CD4-positive, alpha-beta memory T cell (primary cell): ENCODE data around the gene SAMSN1. TPM values are rescaled to one million over a fixed set of nuclear protein-coding genes. Genes with fewer than 3 reads are reported as not detected.

ENCODE experiments used
- CTCF ChIA-PET: fragments of 350-600 bp; sonication (Branson Sonifier 250); formaldehyde crosslinking; loops from one replicate; lab custom pipeline; 2021; ENCODE audit warnings: inconsistent platforms; ENCODE audit not compliant: partially characterized antibody; lab: Charles Lee
- POLR2A ChIA-PET: fragments of 350-600 bp; sonication (Branson Sonifier 250); formaldehyde crosslinking; loops from one replicate; lab custom pipeline; 2021; ENCODE audit not compliant: partially characterized antibody; lab: Charles Lee
- DNase-seq, 5 donors: peaks; one replicate each; pipeline versions ENCODE4 v3.0.0 to v3.0.0-alpha.2; 2020 to 2022; ENCODE audit warnings: mixed read lengths in 1 of 5
- H3K27ac ChIP-seq: one replicate; pipeline ENCODE4 v1.7.0; 2013; ENCODE audit warnings: low read depth, low read length
- H3K27me3 ChIP-seq: 2 replicates; pipeline ENCODE4 v1.7.0; 2013; ENCODE audit warnings: mild to moderate bottlenecking, low read length, moderate library complexity; ENCODE audit not compliant: insufficient read depth
- H3K36me3 ChIP-seq: 2 replicates; pipeline ENCODE4 v1.7.0; 2013; ENCODE audit warnings: mild to moderate bottlenecking, low read length, moderate library complexity; ENCODE audit not compliant: insufficient read depth
- H3K4me1 ChIP-seq: 2 replicates; pipeline ENCODE4 v1.7.0; 2013; ENCODE audit warnings: mild to moderate bottlenecking, low read length, moderate library complexity; ENCODE audit not compliant: insufficient read depth
- H3K4me3 ChIP-seq, 2 donors: one replicate each; pipeline ENCODE4 v1.7.0; 2013; ENCODE audit warnings: low read length in 2 of 2, mild to moderate bottlenecking in 1 of 2
- H3K9me3 ChIP-seq, 2 donors: one replicate each; pipeline ENCODE4 v1.7.0; 2013; ENCODE audit warnings: low read length in 2 of 2, control low read depth in 1 of 2; ENCODE audit not compliant: control insufficient read depth in 1 of 2
- H3K27ac Mint-ChIP-seq, 7 donors: one replicate each; pipeline ENCODE4 v1.8.0; 2020 to 2021; ENCODE audit warnings: mixed read lengths in 7 of 7, mild to moderate bottlenecking in 6 of 7, inconsistent platforms in 3 of 7, moderate library complexity in 3 of 7
- H3K27me3 Mint-ChIP-seq, 2 donors: one replicate each; pipeline ENCODE4 v1.8.0; 2020 to 2021; ENCODE audit warnings: mixed read lengths in 2 of 2
- H3K36me3 Mint-ChIP-seq, 2 donors: one replicate each; pipeline ENCODE4 v1.8.0; 2020 to 2021; ENCODE audit warnings: mixed read lengths in 2 of 2, inconsistent platforms in 1 of 2, mild to moderate bottlenecking in 1 of 2
- H3K4me1 Mint-ChIP-seq, 4 donors: one replicate each; pipeline ENCODE4 v1.8.0; 2020 to 2021; ENCODE audit warnings: mixed read lengths in 4 of 4, mild to moderate bottlenecking in 1 of 4
- H3K4me3 Mint-ChIP-seq, 8 donors: one replicate each; pipeline ENCODE4 v1.8.0; 2020 to 2021; ENCODE audit warnings: mixed read lengths in 8 of 8, mild to moderate bottlenecking in 7 of 8, moderate library complexity in 6 of 8, inconsistent platforms in 3 of 8
- H3K9me3 Mint-ChIP-seq, 8 donors: one replicate each; pipeline ENCODE4 v1.8.0; 2020 to 2021; ENCODE audit warnings: mixed read lengths in 8 of 8, mild to moderate bottlenecking in 5 of 8, inconsistent platforms in 3 of 8, moderate library complexity in 1 of 8
- intact Hi-C: fragments of 100-400 bp; cut with micrococcal nuclease; formaldehyde crosslinking; loops from one replicate; pipeline ENCODE4 v1.15.1; 2023
- polyA plus RNA-seq, 2 donors: library from polyadenylated mRNA; unstranded; fragments of 300-500 nt; fragmentation: Illumina TruSeq; gene quantifications; one replicate each; pipeline ENCODE4 v1.2.3, GENCODE V29; 2021
- total RNA-seq, 2 experiments: library from RNA; stranded (reverse); gene quantifications; one replicate each; pipeline ENCODE4 v1.2.3, GENCODE V29; 2021

Gene SAMSN1
- total and polyA plus RNA-seq, 4 experiments from 2014 or later = 50.8 to 59.5 (median 57.1) TPM

DNA sequence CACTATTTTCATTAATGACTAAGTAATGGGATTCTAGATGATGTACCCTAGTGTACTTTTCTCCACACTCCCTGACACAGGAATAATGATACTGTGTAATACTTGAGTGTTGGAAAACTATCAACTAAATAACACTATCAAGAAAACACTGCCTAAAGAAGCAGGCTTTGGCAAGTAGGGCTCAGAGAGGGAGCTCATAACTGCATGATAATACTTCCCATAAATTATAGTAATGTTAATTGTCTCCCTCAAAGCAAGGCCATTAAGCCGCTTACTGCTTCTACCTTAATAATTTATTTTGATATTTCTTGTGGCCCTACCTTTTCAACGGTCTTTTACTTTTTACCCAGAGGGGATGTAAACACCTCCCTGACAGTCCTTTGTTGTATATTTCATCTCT lies 69.0 kb downstream of the SAMSN1 start:
- no peaks in the 10 kb centered on the region for H3K36me3 ChIP-seq
- no peak for DNase-seq
- intact Hi-C loops = no loop called here
- H3K4me3 ChIP-seq = no peak overlapping the region
- Mint-ChIP-seq H3K36me3 (no peaks in the 10 kb centered on the region), H3K4me1 (peaks cover 5 to 7% (median 7%) of the 10 kb centered on the region in 4 donors), H3K27ac (no peak overlapping the region), H3K27me3 (no peaks in the 10 kb centered on the region), H3K9me3 (no peaks in the 10 kb centered on the region), H3K4me3 (no peak overlapping the region)
- CTCF ChIA-PET = no interaction called here
- no peaks in the 10 kb centered on the region for H3K27me3 ChIP-seq
- H3K9me3 ChIP-seq = no peaks in the 10 kb centered on the region
- H3K27ac ChIP-seq = no peak overlapping the region
- peaks cover 9% of the 10 kb centered on the region for H3K4me1 ChIP-seq
- POLR2A ChIA-PET = no interaction called here

GRCh38 chr21:14474995-14475394 lies 71.1 kb downstream of the SAMSN1 start:
- POLR2A ChIA-PET = no interaction called here

DNA sequence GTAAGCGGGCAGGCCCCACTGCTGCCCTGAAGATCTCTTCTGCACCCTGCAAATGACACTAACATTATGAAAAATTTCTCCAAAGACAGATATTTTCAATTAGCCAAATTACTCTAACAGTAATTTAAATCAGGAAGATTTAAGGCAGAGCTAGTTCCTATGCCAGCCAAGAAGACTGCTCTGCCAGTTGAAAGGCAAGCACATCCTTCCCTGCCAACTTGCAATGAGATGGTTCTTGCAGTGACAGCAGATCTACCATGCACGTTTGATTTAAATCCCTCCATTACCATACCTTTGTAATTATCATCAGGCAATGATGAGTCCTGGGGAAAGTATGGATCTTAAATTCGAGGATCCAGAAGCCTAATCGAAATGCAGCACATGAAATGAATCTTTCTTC lies 76.5 kb downstream of the SAMSN1 start:
- Histone ChIP-seq H3K4me1 (no peaks in the 10 kb centered on the region), H3K27me3 (no peaks in the 10 kb centered on the region), H3K4me3 (no peak overlapping the region), H3K9me3 (no peaks in the 10 kb centered on the region), H3K36me3 (no peaks in the 10 kb centered on the region), H3K27ac (no peak overlapping the region)
- intact Hi-C loops = no loop called here
- CTCF ChIA-PET = no interaction called here
- Mint-ChIP-seq H3K4me3 (no peak overlapping the region), H3K9me3 (peaks cover 0 to 2% (median 0%) of the 10 kb centered on the region in 8 donors), H3K27ac (no peak overlapping the region), H3K27me3 (no peaks in the 10 kb centered on the region), H3K4me1 (no peaks in the 10 kb centered on the region), H3K36me3 (no peaks in the 10 kb centered on the region)
- POLR2A ChIA-PET = no interaction called here
- no peak for DNase-seq

More at GRCh38 chr21:14474995-14475394, 71.1 kb downstream of the SAMSN1 start:
- H3K36me3 Mint-ChIP-seq = no peaks in the 10 kb centered on the region
- CTCF ChIA-PET = no interaction called here
- Histone ChIP-seq H3K4me3 (no peak overlapping the region), H3K27me3 (no peaks in the 10 kb centered on the region), H3K36me3 (no peaks in the 10 kb centered on the region), H3K9me3 (no peaks in the 10 kb centered on the region), H3K27ac (no peak overlapping the region), H3K4me1 (no peaks in the 10 kb centered on the region)
- H3K4me1 Mint-ChIP-seq = peaks cover 0 to 2% (median 0%) of the 10 kb centered on the region in 4 donors
- no peaks in the 10 kb centered on the region for H3K9me3 Mint-ChIP-seq
- no peak overlapping the region for H3K27ac Mint-ChIP-seq
- DNase-seq = no peak
- no peak overlapping the region for H3K4me3 Mint-ChIP-seq
- no peaks in the 10 kb centered on the region for H3K27me3 Mint-ChIP-seq
- intact Hi-C loops = no loop called here

- Histone ChIP-seq H3K27me3 (no peaks in the 10 kb centered on the region), H3K4me1 (no peaks in the 10 kb centered on the region), H3K36me3 (no peaks in the 10 kb centered on the region), H3K4me3 (no peak overlapping the region), H3K27ac (no peak overlapping the region), H3K9me3 (no peaks in the 10 kb centered on the region)
- Mint-ChIP-seq H3K4me3 (no peak overlapping the region), H3K36me3 (no peaks in the 10 kb centered on the region), H3K27ac (no peak overlapping the region), H3K4me1 (no peaks in the 10 kb centered on the region), H3K9me3 (peaks cover 0 to 2% (median 0%) of the 10 kb centered on the region in 8 donors), H3K27me3 (no peaks in the 10 kb centered on the region)
- ChIA-PET POLR2A (no interaction called here), CTCF (interaction anchor here (0.7 kb wide), 1 partner anchor 135 kb away, joined by 3 read pairs; no protein-coding TSS in a partner anchor)
- DNase-seq = no peak
- intact Hi-C loops = no loop called here
Observed at GRCh38 chr21:14466715-14467114, 79.4 kb downstream of the SAMSN1 start.

DNA sequence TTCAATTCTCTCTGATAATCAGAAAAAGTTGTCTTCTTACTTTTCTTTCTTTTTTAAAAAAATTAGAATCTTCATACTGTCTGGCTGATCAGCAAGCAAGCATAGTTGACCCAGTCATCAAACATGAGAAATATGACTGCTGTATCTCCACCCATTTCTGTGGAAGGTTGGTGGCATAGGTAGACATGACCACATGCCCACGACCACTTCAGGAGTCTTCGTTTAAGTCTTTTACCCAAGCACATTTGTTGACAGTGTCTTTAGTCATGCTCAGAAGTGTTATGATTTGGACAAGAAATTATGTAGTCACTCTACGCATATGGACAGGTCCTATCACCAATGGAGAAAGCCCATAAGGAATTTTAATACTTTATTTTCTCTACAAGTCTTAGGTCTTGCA lies 88.4 kb downstream of the SAMSN1 start:
- Mint-ChIP-seq H3K27ac (no peak overlapping the region), H3K9me3 (no peaks in the 10 kb centered on the region), H3K4me3 (no peak overlapping the region), H3K36me3 (no peaks in the 10 kb centered on the region), H3K27me3 (no peaks in the 10 kb centered on the region), H3K4me1 (peaks cover 15 to 26% (median 20%) of the 10 kb centered on the region in 4 donors)
- H3K9me3 ChIP-seq = no peaks in the 10 kb centered on the region
- DNase-seq = no peak
- no peak overlapping the region for H3K27ac ChIP-seq
- peaks cover 11% of the 10 kb centered on the region for H3K4me1 ChIP-seq
- no peaks in the 10 kb centered on the region for H3K27me3 ChIP-seq
- no peak overlapping the region for H3K4me3 ChIP-seq
- intact Hi-C loops = no loop called here
- H3K36me3 ChIP-seq = no peaks in the 10 kb centered on the region
- ChIA-PET CTCF (no interaction called here), POLR2A (no interaction called here)

- Histone ChIP-seq H3K4me3 (no peak overlapping the region), H3K27me3 (no peaks in the 10 kb centered on the region), H3K36me3 (no peaks in the 10 kb centered on the region), H3K4me1 (peaks cover 20% of the 10 kb centered on the region), H3K27ac (no peak overlapping the region), H3K9me3 (no peaks in the 10 kb centered on the region)
- H3K27ac Mint-ChIP-seq = no peak overlapping the region
- DNase-seq = no peak
- POLR2A ChIA-PET = no interaction called here
- H3K36me3 Mint-ChIP-seq = no peaks in the 10 kb centered on the region
- H3K4me3 Mint-ChIP-seq = no peak overlapping the region
- CTCF ChIA-PET = no interaction called here
- H3K9me3 Mint-ChIP-seq = no peaks in the 10 kb centered on the region
- intact Hi-C loops = no loop called here
- H3K4me1 Mint-ChIP-seq = peaks cover 15 to 30% (median 23%) of the 10 kb centered on the region in 4 donors
- no peaks in the 10 kb centered on the region for H3K27me3 Mint-ChIP-seq
Observed at GRCh38 chr21:14456911-14457310, 89.2 kb downstream of the SAMSN1 start.

DNA sequence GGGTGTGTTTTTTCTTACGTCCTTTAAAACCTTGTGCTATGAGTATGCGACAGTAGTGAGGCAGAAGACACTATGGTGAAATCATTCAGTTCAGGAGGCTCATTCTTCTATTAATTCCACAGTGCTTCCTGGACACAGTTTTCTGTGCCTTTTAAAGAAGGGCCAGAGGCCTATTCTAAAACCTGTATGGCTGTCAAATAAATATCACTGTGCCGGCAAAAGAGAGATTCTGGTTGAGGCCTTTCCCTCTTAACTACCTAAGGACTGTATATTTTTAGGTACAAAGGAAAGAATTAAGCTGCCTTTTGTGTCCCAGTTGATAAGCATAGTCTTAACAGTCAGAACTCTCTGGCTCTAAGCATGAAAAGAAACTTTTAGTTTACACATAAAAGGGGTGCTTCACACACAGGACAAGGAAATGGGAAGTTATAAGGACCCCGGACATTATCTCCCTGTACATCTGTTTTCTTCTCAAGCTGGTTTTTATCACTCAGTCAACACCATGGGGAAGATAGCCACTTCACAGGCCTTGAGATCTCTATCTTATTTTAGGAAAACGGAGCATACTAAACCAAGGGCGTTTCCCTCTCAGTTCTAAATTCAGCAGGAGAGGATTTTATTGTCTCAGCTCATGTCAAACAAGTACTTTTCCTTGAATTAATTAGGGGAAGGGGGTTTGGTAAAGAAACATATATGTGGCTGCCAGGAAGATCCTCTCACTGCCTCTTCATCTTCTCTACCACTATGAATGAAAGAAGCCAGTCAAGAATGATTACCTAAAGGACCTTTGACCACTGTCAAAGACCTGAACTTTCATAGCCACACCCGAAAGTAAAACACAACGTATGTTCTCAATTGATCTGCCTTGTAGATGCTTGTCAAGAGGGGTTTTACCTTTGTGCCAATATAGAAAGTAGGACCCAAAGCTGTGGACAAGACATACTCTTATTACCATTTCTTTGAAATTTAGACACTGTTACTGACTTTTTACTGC lies 91.8 kb downstream of the SAMSN1 start:
- Mint-ChIP-seq H3K4me3 (peak overlapping the region in 4 of 8 donors; percentile 3 to 42 (median 27)), H3K27me3 (no peaks in the 10 kb centered on the region), H3K27ac (peak overlapping the region in 4 of 7 donors; percentile 5 to 58 (median 46)), H3K9me3 (no peaks in the 10 kb centered on the region), H3K4me1 (peaks cover 20 to 30% (median 24%) of the 10 kb centered on the region in 4 donors), H3K36me3 (no peaks in the 10 kb centered on the region)
- DNase-seq = no peak
- no peak overlapping the region for H3K4me3 ChIP-seq
- no peaks in the 10 kb centered on the region for H3K9me3 ChIP-seq
- no peaks in the 10 kb centered on the region for H3K36me3 ChIP-seq
- ChIA-PET POLR2A (interaction anchor here (0.9 kb wide), 1 partner anchor 223 kb away, joined by 3 read pairs; no protein-coding TSS in a partner anchor), CTCF (interaction anchor here (1.0 kb wide), 1 partner anchor 51 kb away, joined by 3 read pairs; no protein-coding TSS in a partner anchor)
- peaks cover 21% of the 10 kb centered on the region for H3K4me1 ChIP-seq
- H3K27ac ChIP-seq = no peak overlapping the region
- intact Hi-C loops = loop anchor here (5.0 kb wide), 1 partner anchor 283 kb away; no protein-coding TSS in a partner anchor
- no peaks in the 10 kb centered on the region for H3K27me3 ChIP-seq
